A673 (cell line): ENCODE results near the gene TACC2. TPM values are rescaled to one million over a fixed set of nuclear protein-coding genes. Genes with fewer than 3 reads are reported as not detected.

Experiments used
- BruUV-seq: library from RNA; stranded (reverse); fragments of 400-500 nt; replicated peaks from 2 replicates; lab custom pipeline; 2021; lab: Mats Ljungman, UMichigan
- CTCF ChIA-PET: fragments of 300-600 bp; sonication (Branson Sonifier 250); formaldehyde crosslinking; loops from one replicate; lab custom pipeline; 2022; ENCODE audit warnings: antibody characterized with exemption; lab: Charles Lee
- POLR2A ChIA-PET: fragments of 300-600 bp; sonication (Branson Sonifier 250); formaldehyde crosslinking; loops from one replicate; lab custom pipeline; 2022; ENCODE audit warnings: antibody characterized with exemption; ENCODE audit not compliant: low non-redundant PET; lab: Charles Lee
- DNase-seq: peaks from one replicate; pipeline ENCODE4 v3.0.0-alpha.2; 2015; ENCODE audit warnings: low spot score
- H3K27ac ChIP-seq: fragments of 200-600 bp; sonication (generic); 2 replicates; pipeline ENCODE4 v1.5.1; 2016; ENCODE audit warnings: mixed run types, low read depth, mild to moderate bottlenecking, mixed read lengths, antibody characterized with exemption, low read length; ENCODE audit not compliant: poor library complexity, severe bottlenecking
- H3K27me3 ChIP-seq: fragments of 200-600 bp; sonication (generic); replicated peaks from 2 replicates; pipeline ENCODE4 v1.6.1; 2017; ENCODE audit warnings: mixed run types, low read depth, mild to moderate bottlenecking, mixed read lengths, antibody characterized with exemption, low read length; ENCODE audit not compliant: insufficient read depth, poor library complexity
- H3K36me3 ChIP-seq: fragments of 200-600 bp; sonication (generic); 2 replicates; pipeline ENCODE4 v1.6.1; 2016; ENCODE audit warnings: mixed run types, mild to moderate bottlenecking, mixed read lengths, antibody characterized with exemption, low read length; ENCODE audit not compliant: insufficient read depth, poor library complexity, severe bottlenecking
- H3K4me1 ChIP-seq: fragments of 200-600 bp; sonication (generic); 2 replicates; pipeline ENCODE4 v1.6.1; 2017; ENCODE audit warnings: mixed run types, mild to moderate bottlenecking, mixed read lengths, antibody characterized with exemption, low read length; ENCODE audit not compliant: insufficient read depth, poor library complexity, severe bottlenecking
- H3K4me3 ChIP-seq: fragments of 200-600 bp; sonication (generic); 2 replicates; pipeline ENCODE4 v1.5.1; 2016; ENCODE audit warnings: low read depth, mixed run types, mild to moderate bottlenecking, mixed read lengths, low read length; ENCODE audit not compliant: poor library complexity, severe bottlenecking
- H3K9me3 ChIP-seq: fragments of 200-600 bp; sonication (generic); 2 replicates; pipeline ENCODE4 v1.6.1; 2016; ENCODE audit warnings: mixed run types, low read depth, mild to moderate bottlenecking, mixed read lengths, antibody characterized with exemption, low read length; ENCODE audit not compliant: poor library complexity, severe bottlenecking
- EZH2 ChIP-seq: fragments of 200-600 bp; sonication (generic); IDR thresholded peaks from 2 replicates; pipeline ENCODE4 v1.6.1; 2017; ENCODE audit warnings: borderline replicate concordance, low read depth, mild to moderate bottlenecking, mixed read lengths, antibody characterized with exemption, low read length; ENCODE audit not compliant: poor library complexity, severe bottlenecking
- intact Hi-C: fragments of 100-400 bp; cut with micrococcal nuclease; formaldehyde crosslinking; loops from one replicate; pipeline ENCODE4 v1.10.0; 2022; ENCODE audit not compliant: unreplicated experiment
- total RNA-seq: library from RNA; stranded (reverse); gene quantifications from 2 replicates; pipeline ENCODE4 v1.2.3, GENCODE V29; 2021
- TF ChIP-seq, protein P1 (sequence below): fragments of 300-800, 200-600 bp; sonication (generic); conservative IDR thresholded peaks from 2 replicates; pipeline ENCODE4 v1.5.1; 2017; ENCODE audit warnings: low read depth, mild to moderate bottlenecking, antibody characterized with exemption, low read length, moderate library complexity, mixed read lengths

The TACC2 gene
- total RNA-seq, 1 experiment from 2014 or later: 0.62 TPM

DNA sequence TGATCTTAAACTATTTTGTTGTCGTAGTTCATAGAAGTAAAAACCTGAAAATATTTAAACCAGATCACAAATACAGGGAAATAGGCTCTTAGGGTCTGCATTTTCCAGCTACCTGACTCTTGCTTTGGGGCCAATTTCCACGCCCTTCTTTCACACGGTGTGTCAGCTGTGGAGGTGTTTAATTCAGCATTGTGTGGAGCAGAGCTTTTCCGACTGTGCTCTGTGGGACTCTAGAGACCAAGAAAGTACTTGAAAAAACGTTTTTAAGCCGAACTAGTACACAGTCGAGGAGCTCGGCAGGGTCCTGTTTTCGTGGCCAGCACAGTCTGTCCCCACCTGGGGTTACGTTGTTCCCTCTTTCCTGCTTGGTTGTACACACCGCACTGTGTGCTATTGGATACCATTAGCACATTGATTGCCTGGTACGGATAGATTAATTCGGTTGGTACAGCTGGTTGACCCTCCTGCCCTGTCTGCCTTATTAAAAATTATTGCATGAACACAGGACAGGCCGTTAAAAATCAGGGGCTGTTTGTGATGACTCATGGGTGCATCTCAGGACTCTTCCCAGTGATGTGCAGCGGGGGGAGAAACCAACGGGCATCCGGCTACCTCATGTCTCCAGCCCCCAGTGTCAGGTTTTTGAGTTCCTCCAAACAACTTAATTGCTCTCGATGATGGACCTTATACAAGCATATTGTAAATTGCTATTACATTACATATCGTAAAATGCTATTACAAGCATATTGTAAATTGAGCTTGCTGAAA, 201.4 kb downstream of the TACC2 start:
- no peaks in the 10 kb centered on the region for H3K36me3 ChIP-seq
- H3K9me3 ChIP-seq: no peaks in the 10 kb centered on the region
- H3K4me3 ChIP-seq: no peak overlapping the region
- POLR2A ChIA-PET: no interaction called here
- H3K27ac ChIP-seq: no peak overlapping the region
- CTCF ChIA-PET: no interaction called here
- no TSS peak for BruUV-seq
- intact Hi-C loops: no loop called here
- no peaks in the 10 kb centered on the region for H3K27me3 ChIP-seq
- TF ChIP-seq, protein P1, sequence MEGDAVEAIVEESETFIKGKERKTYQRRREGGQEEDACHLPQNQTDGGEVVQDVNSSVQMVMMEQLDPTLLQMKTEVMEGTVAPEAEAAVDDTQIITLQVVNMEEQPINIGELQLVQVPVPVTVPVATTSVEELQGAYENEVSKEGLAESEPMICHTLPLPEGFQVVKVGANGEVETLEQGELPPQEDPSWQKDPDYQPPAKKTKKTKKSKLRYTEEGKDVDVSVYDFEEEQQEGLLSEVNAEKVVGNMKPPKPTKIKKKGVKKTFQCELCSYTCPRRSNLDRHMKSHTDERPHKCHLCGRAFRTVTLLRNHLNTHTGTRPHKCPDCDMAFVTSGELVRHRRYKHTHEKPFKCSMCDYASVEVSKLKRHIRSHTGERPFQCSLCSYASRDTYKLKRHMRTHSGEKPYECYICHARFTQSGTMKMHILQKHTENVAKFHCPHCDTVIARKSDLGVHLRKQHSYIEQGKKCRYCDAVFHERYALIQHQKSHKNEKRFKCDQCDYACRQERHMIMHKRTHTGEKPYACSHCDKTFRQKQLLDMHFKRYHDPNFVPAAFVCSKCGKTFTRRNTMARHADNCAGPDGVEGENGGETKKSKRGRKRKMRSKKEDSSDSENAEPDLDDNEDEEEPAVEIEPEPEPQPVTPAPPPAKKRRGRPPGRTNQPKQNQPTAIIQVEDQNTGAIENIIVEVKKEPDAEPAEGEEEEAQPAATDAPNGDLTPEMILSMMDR: no peak
- H3K4me1 ChIP-seq: no peaks in the 10 kb centered on the region
- DNase-seq: no peak

DNA sequence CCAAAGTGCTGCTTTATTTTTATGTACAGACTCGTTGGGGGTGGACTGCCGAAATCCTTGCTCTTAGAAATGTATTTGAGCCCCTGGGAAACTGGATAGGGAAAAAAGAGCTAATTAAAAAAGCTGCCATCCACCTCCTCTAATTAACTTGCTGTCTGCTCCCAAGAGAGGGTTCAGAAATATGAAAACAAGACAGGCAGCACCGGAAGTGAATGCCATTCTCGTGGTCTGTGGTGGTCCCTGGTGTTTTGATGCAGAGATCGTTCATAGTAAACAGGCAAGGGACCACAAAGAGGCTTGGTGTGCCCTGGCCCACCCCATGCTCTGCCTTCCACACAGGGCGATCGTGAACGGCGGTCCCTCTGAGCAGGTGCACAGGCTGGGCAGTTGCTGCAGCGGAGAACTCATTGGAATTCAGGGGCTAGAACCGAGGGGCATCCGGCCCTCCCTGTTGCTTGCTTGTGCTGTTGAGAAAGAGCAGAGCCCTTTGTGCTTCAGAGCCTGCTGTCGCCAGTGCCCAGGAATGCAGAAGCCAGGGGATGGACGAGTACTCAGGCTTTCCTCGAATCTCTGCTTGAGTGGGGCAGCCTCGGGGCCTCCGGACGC, 203.1 kb downstream of the TACC2 start:
- Histone ChIP-seq H3K9me3 (no peaks in the 10 kb centered on the region), H3K27me3 (no peaks in the 10 kb centered on the region), H3K36me3 (no peaks in the 10 kb centered on the region), H3K27ac (no peak overlapping the region), H3K4me1 (no peaks in the 10 kb centered on the region), H3K4me3 (no peak overlapping the region)
- POLR2A ChIA-PET: no interaction called here
- CTCF ChIA-PET: no interaction called here
- intact Hi-C loops: no loop called here
- no peak for DNase-seq
- TF ChIP-seq EZH2: no peak
- TF ChIP-seq, protein P1: no peak
- no TSS peak for BruUV-seq

DNA sequence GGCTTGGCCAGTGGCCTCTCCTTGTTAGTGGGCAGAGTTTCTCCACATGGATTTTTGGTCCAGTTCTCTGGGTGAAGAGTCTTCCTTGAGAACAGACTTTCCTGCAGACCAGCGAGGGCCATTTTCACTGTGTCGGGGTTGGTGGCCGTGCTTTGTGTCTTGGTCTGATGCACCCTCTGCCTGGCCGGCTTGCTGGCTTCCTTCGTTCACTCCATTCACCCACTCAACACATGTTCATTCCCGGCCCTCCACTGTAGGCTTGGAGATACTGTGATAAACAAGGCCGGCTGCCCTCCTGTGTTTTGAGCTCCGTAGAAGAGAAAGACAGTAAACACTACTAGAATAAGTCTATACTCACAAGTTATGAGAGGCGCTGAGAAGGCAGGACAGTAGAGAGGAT, 205.3 kb downstream of the TACC2 start:
- DNase-seq: no peak
- ChIA-PET POLR2A (no interaction called here), CTCF (no interaction called here)
- H3K36me3 ChIP-seq: no peaks in the 10 kb centered on the region
- no peak overlapping the region for H3K4me3 ChIP-seq
- no TSS peak for BruUV-seq
- no peak overlapping the region for H3K27ac ChIP-seq
- H3K4me1 ChIP-seq: no peaks in the 10 kb centered on the region
- no peaks in the 10 kb centered on the region for H3K9me3 ChIP-seq
- no peak for TF ChIP-seq EZH2
- TF ChIP-seq, protein P1: no peak
- intact Hi-C loops: no loop called here
- no peaks in the 10 kb centered on the region for H3K27me3 ChIP-seq
